GM21447 (cell line): ENCODE results near the gene SALL2.

Experiments used
- ATAC-seq: cut with Tn5 transposase; IDR thresholded peaks from one replicate; pipeline ENCODE4 v1.9.1; 2021; ENCODE audit not compliant: unreplicated experiment

The SALL2 gene

DNA sequence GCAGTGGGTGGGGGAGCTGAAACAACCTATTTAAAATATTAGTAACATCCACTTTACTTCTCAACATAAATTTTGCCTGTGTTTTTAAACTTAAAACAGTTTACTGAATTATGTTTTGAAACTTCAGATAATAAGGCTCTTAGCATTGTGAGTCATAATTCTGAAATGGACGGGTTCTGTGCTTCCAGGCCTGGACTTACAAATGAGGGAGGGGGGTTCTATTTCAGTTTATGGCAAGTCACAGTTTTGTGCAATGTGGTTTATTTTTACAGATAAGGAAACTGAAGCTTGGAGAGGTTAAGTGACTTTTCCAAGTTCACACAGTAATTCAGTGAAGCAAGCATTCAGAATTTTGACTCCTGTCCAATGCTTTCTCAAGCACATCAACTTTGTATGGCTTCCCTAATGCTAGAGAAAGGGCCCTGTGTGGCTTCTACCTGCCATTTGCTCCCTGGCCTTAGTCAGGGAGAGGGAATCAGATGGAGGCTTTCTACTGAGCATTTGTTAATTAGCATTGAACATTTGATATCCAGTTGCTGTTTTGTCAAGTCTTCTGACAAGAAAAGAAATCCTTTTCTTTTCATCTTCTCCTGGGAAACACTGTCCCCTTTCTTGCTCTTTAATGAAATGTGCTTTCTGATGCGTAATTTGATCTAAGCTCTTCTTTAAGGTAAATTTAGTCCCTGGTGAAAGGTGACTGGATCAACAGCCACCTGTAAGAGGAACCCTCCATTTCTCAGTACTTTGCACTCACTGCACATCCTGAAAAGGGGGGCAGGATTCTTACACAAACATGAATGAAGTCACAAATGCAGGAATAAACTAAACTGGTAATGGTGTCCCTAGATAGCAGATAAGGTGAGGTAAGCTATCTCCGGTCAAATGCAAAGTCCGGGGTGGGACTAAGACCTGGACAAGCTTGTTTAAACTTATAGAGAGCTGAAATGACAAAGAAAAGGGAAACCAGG is 2.5 kb upstream of the SALL2 start:
- no peak for ATAC-seq

DNA sequence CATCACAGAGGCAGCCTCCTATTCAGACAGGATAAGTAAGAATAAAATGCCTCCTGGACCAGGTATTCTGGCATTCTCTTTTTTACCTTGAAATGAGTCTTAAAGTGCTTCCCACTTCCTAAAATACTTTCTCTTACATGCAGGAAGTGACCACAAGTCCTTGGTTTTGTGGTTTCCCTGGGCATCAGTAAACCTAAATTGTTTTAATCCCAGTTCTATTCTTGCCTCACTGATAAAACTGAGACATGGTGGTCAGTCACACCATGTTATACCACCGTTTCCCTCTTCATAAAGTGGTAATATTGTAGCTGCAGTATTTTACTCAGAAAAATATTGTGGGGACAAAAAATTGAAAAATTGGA is 1.2 kb upstream of the SALL2 start:
- no peak for ATAC-seq

DNA sequence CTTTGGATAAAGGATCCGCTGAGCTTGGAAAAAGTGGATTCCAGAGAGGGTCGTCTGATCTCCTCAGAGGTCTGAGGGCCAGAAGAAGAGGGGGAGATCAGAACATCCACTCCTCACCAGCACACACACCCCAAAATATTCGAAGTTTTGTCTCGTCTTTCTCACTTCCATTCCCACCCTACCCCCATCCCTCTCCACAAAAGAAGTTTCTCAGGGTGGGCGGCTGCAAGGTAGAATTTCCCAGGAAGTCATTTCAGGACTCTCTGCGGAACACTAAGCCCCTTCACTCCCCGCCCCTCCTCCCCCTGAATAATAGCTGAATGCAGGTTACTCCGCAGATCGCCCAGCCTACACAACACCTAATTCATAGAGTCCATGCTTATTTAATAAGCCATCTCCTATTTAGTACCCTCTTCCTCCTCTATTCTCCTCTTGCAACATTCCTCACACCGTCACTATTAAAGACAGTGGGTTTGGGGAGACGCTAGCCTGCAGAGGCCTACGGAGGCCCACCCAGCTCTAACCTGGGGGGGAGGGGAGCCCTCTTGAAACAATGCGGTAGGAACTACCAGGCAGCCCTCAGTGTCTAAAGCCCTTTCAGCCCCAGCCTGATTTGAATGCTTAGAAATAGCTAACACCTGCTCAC is 649 bp upstream of the SALL2 start:
- ATAC-seq, result peak; percentile 39

DNA sequence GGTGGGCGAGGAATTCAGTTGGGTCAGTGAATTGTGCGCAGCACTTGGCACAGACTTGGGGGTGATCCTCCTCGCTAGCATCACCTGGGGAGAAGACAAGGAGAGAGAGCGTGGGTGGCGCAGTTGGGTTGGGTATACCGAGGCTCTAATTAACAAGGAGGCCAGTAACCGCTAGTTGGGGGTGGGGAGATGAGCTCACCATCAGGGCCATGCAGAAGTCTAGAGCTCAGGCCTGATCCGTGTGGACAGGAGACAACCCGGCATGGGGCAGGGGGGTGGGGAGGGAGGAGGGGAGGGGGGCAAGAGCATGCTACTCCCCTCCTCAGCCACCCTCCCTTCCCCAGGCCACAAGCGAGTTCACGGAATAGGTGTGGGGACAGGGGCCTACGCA is 580 bp downstream of the SALL2 start:
- no peak for ATAC-seq

DNA sequence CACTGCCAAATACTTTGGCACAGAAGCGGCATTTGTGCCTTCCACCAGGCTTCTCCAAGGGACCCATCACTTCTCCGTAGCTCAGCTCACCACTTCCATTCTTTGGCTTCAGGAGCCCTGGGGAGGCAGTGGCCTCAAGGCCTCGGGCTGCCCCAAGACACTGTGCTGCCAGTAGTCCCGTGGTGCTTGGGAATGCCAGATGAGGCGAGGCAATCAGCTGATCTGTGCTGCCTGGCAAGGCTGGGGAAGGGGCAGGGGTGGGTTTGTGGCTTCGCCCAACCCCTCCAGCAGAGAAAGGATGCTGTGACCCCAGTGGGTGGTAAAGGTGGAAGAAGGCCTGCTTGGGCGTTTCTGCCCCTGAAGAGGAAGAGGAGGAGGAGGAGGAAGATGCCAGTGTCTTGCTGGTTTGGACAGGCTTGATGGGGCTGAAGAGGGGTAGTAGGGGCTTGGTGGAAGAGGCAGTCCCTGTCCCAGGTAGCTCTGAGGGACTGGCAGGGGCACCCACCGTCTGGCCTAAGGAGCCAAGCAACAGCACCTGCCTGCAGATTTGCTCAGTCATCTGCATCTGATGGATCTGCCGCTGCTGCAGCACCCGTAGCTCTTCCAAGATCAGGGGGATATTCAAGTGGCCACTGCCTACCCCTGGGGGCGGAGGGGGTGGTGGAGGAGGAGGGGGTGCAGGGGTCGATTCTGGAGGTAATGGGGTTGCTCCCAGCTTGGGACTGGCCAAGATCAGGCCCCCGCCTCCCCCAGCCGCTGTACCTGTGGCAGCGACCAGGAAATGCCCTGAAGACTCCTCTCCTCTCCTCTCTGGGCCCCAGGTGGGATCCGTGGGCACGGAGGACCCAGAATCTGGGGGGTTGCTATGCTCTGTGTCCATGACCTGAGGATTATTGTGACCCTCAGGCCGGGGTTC is 1.3 kb downstream of the SALL2 start:
- ATAC-seq, result no peak

DNA sequence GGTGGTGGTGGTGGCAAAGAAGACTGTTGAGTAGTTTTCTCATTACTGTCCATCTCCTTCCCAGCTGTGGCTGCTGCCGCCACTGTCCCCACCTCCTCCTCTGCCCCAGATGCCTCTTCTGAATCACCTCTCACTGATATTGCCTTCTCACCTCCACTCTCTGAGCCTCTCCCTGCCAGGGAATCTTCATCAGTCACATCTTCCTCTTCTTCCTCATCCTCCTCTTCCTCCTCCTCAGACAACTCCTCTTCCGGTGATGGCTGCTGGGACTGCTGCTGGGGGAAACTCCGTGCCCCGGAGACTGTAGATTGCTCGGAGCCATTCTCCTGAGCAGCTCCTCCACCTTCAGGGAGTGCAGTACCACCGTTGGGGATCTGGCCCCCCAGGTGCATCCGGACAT is 2.9 kb downstream of the SALL2 start:
- no peak for ATAC-seq

DNA sequence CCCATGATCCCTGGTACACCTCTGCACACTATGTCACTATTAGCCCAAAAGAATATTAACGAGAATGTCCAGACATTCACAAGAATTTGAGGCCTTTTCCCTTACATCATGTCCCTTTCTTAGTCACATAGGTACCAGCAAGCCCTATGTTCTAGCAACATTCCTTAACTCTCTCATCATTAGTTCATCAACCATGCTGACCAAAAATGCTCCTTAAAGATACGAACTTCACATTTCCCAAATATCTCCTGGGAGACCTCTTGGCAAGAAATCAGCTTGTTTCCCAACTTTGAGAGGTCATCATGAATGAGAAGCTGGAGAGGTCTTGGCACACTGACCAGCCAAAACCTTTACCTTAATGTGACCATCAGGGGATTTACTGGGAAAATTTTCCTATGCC is 4.6 kb downstream of the SALL2 start:
- no peak for ATAC-seq

DNA sequence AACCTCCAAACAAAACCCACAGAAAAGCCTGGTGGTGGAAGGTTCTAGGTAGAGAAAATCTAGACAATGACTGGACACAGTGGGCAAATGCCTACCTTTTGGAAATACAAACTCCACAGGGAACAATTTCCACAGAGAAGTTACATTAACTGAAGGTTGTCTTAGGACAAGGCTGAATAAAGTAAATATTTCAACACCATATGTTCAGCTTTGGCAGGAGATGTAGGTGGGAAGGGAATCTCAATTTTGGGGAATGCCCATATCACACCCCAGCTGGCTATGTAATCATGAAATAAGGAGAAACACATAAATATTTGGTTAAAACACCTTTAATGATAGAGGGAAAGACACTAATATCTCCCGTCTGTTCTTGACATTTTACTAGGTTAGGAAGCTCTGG is 5.4 kb downstream of the SALL2 start:
- no peak for ATAC-seq

DNA sequence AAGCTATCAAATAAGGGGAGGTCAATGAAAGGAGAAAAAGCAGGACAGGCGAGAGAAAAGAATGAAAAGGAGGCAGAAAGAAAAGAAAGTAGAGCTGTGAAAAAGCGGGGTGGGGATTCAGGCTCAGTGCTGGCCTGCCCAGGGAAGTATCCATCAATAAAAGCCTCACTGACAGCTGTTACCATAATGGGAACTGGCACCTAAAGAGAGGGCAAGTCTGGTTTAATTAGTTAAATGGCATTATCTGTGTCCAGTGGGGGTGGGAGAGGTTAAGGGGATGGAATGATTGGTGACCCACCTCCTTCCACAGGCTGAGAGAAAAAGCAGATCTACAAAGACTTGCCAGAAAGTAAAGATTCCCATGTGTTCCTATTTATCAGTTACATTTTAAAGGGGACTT is 7.4 kb downstream of the SALL2 start:
- ATAC-seq, result no peak

DNA sequence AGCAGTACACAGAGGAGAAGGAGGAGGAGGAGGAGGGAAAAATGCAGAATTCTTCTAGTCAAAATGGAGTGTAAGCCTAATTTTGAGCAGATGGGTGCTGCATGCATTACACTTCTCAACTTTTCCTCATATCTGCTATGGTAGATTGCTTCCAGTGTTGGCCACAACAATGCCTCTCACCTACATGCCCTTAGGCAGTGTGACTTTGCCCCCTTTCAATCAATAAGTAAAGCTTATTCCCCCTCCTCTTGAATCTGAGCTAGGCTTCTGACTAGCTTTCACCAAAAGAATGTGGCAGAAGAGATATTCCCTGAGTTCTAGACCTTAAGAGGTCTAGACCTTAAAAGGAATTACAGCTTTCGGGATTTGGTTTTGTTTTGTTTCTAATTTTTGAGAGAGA is 11.8 kb downstream of the SALL2 start:
- ATAC-seq, result no peak

DNA sequence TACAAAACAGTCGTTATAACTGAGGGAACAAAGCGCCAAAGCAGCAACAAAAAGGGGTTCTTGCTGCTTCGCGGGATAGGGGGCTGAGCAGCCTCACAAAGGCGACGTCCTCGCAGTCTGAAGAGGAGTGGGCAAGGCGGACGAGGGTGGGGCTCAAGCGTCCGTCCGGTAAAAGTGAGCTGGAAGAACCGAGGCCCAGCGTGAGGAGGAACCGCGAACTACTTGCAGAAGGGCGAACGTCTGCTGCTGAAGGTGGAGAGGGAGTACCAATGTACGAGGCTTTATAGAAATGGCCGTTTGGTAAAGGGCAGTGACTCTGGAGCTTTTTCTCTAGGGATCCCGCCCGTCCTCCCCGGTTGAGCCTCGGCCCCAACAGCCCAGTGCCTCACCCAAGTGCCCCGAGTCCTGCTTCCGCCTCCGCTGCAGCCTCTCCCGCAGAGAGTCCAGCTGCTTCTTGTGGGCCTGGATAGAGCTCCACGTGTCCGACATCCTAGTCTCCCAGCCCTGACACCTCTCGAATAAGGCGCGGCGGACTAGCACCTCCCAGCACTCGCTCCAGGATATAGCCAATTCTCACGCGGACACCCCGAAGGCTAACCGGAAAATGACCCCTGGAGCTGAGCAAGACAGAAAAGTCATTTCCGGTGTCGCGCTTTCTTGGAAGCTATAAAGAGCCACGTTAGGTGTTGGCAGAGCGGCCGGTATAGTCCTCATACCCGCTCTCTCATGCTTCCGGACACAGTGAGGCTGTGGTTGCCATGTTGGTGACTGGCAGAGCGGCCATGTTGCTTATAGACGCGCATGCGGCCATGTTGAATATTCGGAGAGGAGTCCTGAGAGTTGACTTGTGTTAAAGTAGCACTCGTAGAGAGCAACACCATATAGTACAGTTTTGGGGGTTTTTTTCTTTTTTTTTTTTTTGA is 15.2 kb downstream of the SALL2 start, which contains the start of gene METTL3:
Gene METTL3, minus strand, starts transcription at position 606 of the 923 bp plus-strand sequence. Its CDS starts 117 bp downstream, at position 489.
- peak; percentile 97 for ATAC-seq

DNA sequence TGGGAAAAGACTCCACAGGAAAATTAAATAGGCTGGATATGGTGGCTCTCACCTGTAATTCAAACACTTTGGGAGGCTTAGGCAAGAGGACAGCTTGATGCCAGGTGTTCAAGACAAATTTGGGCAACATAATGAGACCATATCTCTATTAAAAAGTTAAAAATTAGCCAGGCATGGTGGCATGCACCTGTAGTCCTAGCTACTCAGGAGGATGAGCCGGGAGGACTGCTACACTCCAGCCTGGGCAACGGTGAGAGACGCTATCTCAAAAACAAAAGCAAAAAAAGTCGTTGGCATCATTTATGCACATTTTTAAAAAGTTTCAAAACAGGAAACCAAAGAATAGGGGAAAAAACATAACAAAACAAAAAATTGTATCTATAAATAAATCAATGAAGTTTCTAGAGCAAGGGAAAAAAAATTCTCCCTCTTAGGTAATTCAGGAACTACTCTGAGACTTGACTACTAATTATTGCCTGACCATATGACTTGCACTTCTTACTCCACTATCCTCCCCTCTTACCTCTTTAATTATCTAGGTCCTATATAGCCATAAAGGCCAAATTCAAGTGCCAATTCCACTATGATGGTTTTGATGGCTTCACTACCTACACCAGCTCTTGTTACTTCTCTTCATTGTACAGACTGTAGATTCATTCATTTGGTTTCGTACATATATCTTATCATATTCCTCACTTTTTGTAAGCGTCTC is 16.6 kb downstream of the SALL2 start:
- ATAC-seq, result no peak

DNA sequence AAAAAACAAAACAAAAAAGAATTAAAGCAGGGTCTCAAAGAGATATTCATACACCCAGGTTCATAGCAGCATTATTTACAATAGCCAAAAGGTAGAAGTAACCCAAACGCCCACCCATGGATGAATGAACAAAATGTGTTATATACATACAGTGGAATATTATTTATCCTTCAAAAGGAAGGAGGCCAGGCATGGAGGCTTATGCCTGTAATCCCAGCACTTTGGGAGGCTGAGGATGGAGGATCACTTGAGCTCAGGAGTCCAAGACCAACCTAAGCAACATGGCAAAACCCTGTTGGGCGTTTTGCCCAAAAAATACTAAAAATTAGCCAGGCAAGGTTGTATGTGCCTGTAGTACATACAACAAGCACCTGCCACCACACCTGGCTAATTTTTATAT is 19.6 kb downstream of the SALL2 start:
- ATAC-seq, result no peak

DNA sequence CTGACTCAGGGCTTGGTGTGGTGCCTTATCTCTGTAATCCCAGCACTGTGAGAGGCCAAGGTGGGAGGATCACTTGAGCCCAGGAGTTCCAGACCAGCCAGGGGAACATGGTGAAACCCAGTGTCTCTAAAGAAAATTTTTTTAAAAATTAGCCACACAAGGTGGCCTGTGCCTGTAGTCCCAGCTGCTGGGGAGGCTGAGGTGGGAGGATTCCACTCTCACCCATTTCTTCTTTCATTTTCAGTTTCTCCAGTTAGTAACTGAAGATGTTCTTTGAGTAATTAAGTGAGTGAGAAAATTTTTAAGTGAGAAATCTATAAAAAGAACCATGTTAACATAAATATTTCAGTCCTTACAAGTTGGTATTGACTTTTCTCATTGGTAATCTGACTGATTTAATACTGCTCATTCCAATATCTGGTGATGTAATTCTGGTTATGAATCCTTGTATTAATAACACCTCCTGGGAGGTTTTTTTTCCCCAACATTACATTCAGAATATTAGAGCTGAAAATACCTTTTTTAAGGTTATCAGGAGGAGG is 21.1 kb downstream of the SALL2 start:
- ATAC-seq, result peak; percentile 82

DNA sequence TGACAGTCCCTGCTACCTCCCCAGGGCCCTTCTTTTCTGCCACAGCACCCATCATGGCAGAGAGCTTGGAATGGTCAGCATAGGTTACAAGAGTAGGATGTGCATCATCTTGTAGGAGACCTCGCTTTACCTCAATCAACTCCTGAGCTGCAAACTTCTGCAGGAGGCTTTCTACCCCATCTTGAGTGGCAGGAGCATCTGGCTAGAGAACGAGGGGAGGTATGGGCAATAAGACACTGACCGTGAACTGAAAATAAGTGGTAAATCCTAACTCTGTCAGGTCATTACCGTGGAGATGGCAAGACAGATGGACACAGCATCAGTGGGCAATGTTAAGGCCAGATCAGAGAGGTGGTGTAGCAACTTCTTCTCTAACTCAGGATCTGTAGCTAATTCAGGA is 22.8 kb downstream of the SALL2 start:
- no peak for ATAC-seq

DNA sequence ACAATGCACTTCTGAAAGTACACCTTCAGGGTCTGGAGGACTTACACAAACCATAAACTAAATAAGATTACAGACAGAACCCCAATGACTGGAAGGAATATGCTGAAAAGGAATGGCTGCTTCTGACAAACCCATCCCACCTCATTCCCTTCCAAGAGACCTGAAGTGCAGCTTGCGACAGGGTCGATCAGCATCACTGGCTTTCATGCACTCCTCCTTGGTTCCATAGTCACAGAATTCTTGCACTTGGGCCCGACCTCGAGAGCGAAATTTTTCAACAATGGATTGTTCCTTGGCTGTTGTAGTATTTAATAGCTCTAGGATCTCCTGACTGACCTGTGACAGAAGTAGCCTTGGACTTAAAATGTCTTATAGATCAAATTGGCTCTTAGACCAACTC is 24.6 kb downstream of the SALL2 start:
- ATAC-seq, result no peak

DNA sequence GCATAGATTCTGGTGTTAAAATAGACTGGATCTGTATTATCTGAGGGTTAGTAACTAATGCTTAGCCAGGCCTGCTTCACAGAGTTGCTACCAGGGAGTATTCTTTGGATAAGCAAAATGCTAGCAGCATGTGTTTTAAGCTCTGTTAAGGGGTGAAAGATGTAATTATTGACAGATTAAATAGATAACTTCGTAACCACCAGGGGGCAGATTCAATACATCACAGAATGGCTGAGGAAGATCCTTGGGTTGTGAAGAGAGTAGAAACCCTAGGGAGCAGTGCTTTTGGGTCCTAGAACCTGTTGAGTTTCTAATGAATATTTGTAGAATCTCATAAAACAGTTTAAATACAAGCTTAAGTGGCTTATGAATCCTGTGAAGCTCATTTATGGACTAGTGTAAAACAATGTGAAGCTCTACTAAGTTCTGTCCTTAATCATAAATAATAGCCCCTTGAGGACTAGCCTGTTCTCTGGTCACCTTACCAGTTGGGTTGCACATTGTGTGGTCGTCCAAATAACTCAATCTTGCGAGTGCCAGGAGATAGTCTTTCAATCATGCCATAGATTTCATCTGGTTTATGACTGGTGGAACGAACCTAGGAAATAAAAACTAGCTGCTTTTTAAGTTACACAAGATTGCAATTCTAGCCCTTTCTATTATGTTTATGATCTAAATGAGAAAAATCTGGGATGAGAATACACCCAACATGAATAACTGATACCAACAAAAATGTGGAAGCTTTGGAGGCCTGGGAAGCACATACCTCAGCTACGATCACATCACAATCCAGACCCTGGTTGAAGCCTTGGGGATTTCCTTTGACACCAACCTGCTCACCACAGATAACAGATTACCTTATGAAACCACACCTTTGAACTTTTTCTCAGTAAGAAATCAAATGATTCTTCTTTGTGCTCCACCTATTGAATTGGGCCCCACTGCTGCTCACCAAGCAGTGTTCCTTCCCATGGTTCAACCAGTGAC is 27.3 kb downstream of the SALL2 start:
- no peak for ATAC-seq

DNA sequence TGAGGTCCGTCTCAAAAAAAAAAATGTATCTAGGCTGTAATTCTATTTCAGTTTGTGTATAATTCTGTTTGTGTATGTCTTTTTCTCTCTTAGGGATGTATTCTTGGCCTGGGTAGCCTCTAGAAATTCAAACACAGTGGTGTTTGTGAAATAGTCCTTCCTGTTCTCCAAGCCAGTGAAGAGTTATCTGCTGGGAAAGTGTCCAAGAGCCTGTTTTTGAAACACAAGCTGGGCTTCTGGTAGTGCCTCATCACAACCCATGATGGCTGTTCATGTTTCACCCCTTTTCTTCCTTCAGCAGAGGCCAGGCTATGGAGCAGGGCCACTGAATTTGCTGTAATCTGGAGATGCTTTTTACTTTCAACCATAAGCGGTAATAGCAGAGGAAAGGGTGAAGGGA is 29.7 kb downstream of the SALL2 start:
- no peak for ATAC-seq
